Transverse colon (tissue), 4 donors: ENCODE data around the gene SEC31B.

Experiments used
- CTCF ChIP-seq, 5 experiments: fragments of 200-600 bp in 3 of 5; fragments of 450-650 bp in 2 of 5; sonication (generic) in 3 of 5; IDR thresholded peaks; 1 replicate in 2 of 5; 2 replicates in 3 of 5; pipeline ENCODE4 v1.5.1; 2016 to 2017; ENCODE audit warnings: antibody characterized with exemption in 5 of 5, inconsistent platforms in 3 of 5, mild to moderate bottlenecking in 2 of 5, moderate library complexity in 1 of 5
- EP300 ChIP-seq: sonication (generic); formaldehyde crosslinking; IDR thresholded peaks from one replicate; pipeline ENCODE4 v1.6.1; 2017; ENCODE audit warnings: antibody characterized with exemption, low read depth
- POLR2AphosphoS5 ChIP-seq, 3 donors: sonication (generic); formaldehyde crosslinking; IDR thresholded peaks; one replicate each; pipeline ENCODE4 v1.6.1; 2016; ENCODE audit warnings: antibody characterized with exemption in 3 of 3

- no peak for TF ChIP-seq CTCF (IDR thresholded peaks at IDR 0.05)
- no peak for TF ChIP-seq POLR2AphosphoS5 (IDR thresholded peaks at IDR 0.05)
- TF ChIP-seq EP300 = no peak
Measured at GRCh38 chr10:100489396-100489795, 30.3 kb downstream of the SEC31B start.
